Endodermal cell (in vitro differentiated cells): Measurements from ENCODE around the gene TMEM33. TPM values are rescaled to one million over a fixed set of nuclear protein-coding genes. Genes with fewer than 3 reads are reported as not detected.

Source experiments
- DNase-seq: peaks from one replicate; pipeline ENCODE4 v3.0.0-alpha.2; 2017
- H3K27ac ChIP-seq: 2 replicates; pipeline ENCODE4 v1.5.1; 2013; ENCODE audit warnings: mild to moderate bottlenecking, low read depth, low read length, moderate library complexity
- H3K27me3 ChIP-seq: 2 replicates; pipeline ENCODE4 v1.6.1; 2013; ENCODE audit warnings: mild to moderate bottlenecking, low read length, moderate library complexity; ENCODE audit not compliant: insufficient read depth, control insufficient read depth, poor library complexity, severe bottlenecking
- H3K36me3 ChIP-seq: 2 replicates; pipeline ENCODE4 v1.7.0; 2013; ENCODE audit warnings: mild to moderate bottlenecking, low read length, moderate library complexity; ENCODE audit not compliant: control insufficient read depth, insufficient read depth
- H3K4me1 ChIP-seq: one replicate; pipeline ENCODE4 v1.7.0; 2013; ENCODE audit warnings: low read length; ENCODE audit not compliant: control insufficient read depth, insufficient read depth
- H3K4me3 ChIP-seq: 2 replicates; pipeline ENCODE4 v1.5.1; 2013; ENCODE audit warnings: mild to moderate bottlenecking, low read length, moderate library complexity
- H3K9ac ChIP-seq: 2 replicates; pipeline ENCODE4 v1.6.1; 2013; ENCODE audit warnings: mild to moderate bottlenecking, low read length, moderate library complexity; ENCODE audit not compliant: poor library complexity, severe bottlenecking; ENCODE audit errors: extremely low read depth
- H3K9me3 ChIP-seq: 2 replicates; pipeline ENCODE4 v1.6.1; 2013; ENCODE audit warnings: mild to moderate bottlenecking, low read length, moderate library complexity; ENCODE audit not compliant: control insufficient read depth
- H3K27ac Mint-ChIP-seq: 2 replicates; pipeline ENCODE4 v1.8.0; 2020; ENCODE audit warnings: mixed read lengths
- H3K27me3 Mint-ChIP-seq: 2 replicates; pipeline ENCODE4 v1.8.0; 2021; ENCODE audit warnings: mild to moderate bottlenecking, mixed read lengths; ENCODE audit not compliant: insufficient read depth
- H3K36me3 Mint-ChIP-seq: 2 replicates; pipeline ENCODE4 v1.8.0; 2020; ENCODE audit warnings: low read depth, mixed read lengths
- H3K4me1 Mint-ChIP-seq: 2 replicates; pipeline ENCODE4 v1.8.0; 2020; ENCODE audit warnings: mixed read lengths
- H3K4me3 Mint-ChIP-seq: 2 replicates; pipeline ENCODE4 v1.8.0; 2020; ENCODE audit warnings: mild to moderate bottlenecking, moderate library complexity, mixed read lengths
- H3K9me3 Mint-ChIP-seq: 2 replicates; pipeline ENCODE4 v1.8.0; 2020; ENCODE audit warnings: mild to moderate bottlenecking, mixed read lengths
- CTCF ChIP-seq: fragments of 200-600 bp; sonication (generic); conservative IDR thresholded peaks from 2 replicates; pipeline ENCODE4 v1.5.0; 2021; ENCODE audit warnings: antibody characterized with exemption, mild to moderate bottlenecking
- WGBS, 2 experiments: methylation state at CpG; one replicate each; pipeline versions ENCODE4 v1.1.5 to v1.1.7; 2013; ENCODE audit warnings: missing lambda C conversion rate in 2 of 2, mixed read lengths in 1 of 2; ENCODE audit not compliant: insufficient coverage in 1 of 2, insufficient read length in 1 of 2; 5-methylcytosine and 5-hydroxymethylcytosine counted together
- total RNA-seq, 2 donors: library from RNA; stranded (reverse); fragmentation: NEBNext Ultra II Directional in 1 of 2; extraction: Animal tissue kit (Norgen Biotek cat#: 25700) in 1 of 2; gene quantifications; 2 replicates in 1 of 2; 3 replicates in 1 of 2; pipeline ENCODE4 v1.2.1, GENCODE V29; 2021

Gene TMEM33
- total RNA-seq, 2 donors from 2014 or later: 80.0 to 84.1 TPM

DNA sequence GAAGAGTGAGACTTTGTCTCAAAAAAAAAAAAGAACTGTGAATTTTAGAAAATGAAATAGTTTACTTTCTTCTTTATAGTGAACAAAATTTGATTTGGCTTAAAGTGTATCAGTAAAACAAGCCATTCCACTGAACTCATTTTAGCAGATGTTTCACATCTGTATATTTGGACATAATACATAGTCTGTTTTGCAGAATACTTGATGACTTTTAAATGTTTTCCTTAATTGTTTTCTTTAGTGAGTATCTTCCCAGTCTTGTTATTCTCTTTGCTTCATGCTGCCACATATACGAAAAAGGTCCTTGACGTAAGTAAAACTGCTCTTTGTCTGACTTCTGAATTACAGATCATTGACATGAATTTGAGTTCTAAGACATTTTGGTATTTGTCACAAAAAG lies 8.3 kb downstream of the TMEM33 start:
- Histone ChIP-seq H3K4me1 (no peaks in the 10 kb centered on the region), H3K4me3 (no peak overlapping the region), H3K9ac (no peak overlapping the region), H3K36me3 (peaks cover 89% of the 10 kb centered on the region), H3K27ac (no peak overlapping the region), H3K9me3 (no peaks in the 10 kb centered on the region), H3K27me3 (no peaks in the 10 kb centered on the region)
- Mint-ChIP-seq H3K27ac (no peak overlapping the region), H3K36me3 (peaks cover 65% of the 10 kb centered on the region), H3K4me3 (no peak overlapping the region), H3K4me1 (no peaks in the 10 kb centered on the region), H3K27me3 (no peaks in the 10 kb centered on the region), H3K9me3 (no peaks in the 10 kb centered on the region)
- WGBS, 2 experiments: 94 to 100% methylated on average over 2 of the region's 2 CpGs
- no peak for TF ChIP-seq CTCF
- DNase-seq: no peak

GRCh38 chr4:41944089-41944488 lies 8.9 kb downstream of the TMEM33 start:
- Histone ChIP-seq H3K4me3 (no peak overlapping the region), H3K36me3 (peaks cover 87% of the 10 kb centered on the region), H3K27me3 (no peaks in the 10 kb centered on the region), H3K4me1 (no peaks in the 10 kb centered on the region), H3K27ac (no peak overlapping the region), H3K9ac (no peak overlapping the region), H3K9me3 (no peaks in the 10 kb centered on the region)
- Mint-ChIP-seq H3K27me3 (no peaks in the 10 kb centered on the region), H3K27ac (no peak overlapping the region), H3K36me3 (peaks cover 63% of the 10 kb centered on the region), H3K9me3 (no peaks in the 10 kb centered on the region), H3K4me1 (no peaks in the 10 kb centered on the region), H3K4me3 (no peak overlapping the region)
- no peak for TF ChIP-seq CTCF
- no peak for DNase-seq

DNA sequence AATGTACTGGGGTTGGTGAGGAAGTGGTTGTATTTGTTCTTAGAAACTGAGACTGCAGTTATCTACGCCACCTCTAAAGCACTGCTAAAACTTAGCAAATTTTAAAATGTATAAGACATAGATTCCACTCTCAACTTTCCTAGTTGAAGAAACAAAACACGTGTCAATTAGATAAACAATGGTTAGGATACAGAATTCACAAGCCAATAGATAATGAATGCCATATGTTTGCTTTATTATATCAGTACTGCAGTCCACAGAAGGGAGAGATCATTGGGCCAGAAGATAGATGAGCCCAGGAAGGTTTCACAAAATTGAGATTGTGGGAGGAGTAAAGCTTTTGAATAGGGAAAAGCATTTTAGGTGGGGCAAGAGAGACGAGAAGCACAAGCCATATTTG lies 14.3 kb downstream of the TMEM33 start:
- 96% methylated on average over 2 to 3 of the region's 3 CpGs for WGBS, 2 experiments
- no peak overlapping the region for H3K9ac ChIP-seq
- H3K27ac ChIP-seq: no peak overlapping the region
- no peak overlapping the region for H3K27ac Mint-ChIP-seq
- H3K36me3 Mint-ChIP-seq: peaks cover 49% of the 10 kb centered on the region
- H3K9me3 Mint-ChIP-seq: no peaks in the 10 kb centered on the region
- no peak for DNase-seq
- no peak for TF ChIP-seq CTCF
- H3K27me3 ChIP-seq: no peaks in the 10 kb centered on the region
- H3K9me3 ChIP-seq: no peaks in the 10 kb centered on the region
- H3K36me3 ChIP-seq: peaks cover 86% of the 10 kb centered on the region
- no peak overlapping the region for H3K4me3 Mint-ChIP-seq
- no peaks in the 10 kb centered on the region for H3K27me3 Mint-ChIP-seq
- H3K4me3 ChIP-seq: no peak overlapping the region
- no peaks in the 10 kb centered on the region for H3K4me1 Mint-ChIP-seq
- no peaks in the 10 kb centered on the region for H3K4me1 ChIP-seq
